Spinal cord (tissue), 10 donors: ENCODE results near the gene C1orf105. TPM values are rescaled to one million over a fixed set of nuclear protein-coding genes. Genes with fewer than 3 reads are reported as not detected.

Source experiments
- DNase-seq, 6 donors: peaks; one replicate each; pipeline versions ENCODE4 v3.0.0 to v3.0.0-alpha.2; 2013 to 2015; ENCODE audit warnings: low spot score in 6 of 6, low read depth in 4 of 6
- H3K27ac ChIP-seq: one replicate; pipeline ENCODE4 v1.5.1; 2013; ENCODE audit warnings: low read depth, low read length, control low read depth
- H3K27me3 ChIP-seq: one replicate; pipeline ENCODE4 v1.6.1; 2013; ENCODE audit warnings: low read length; ENCODE audit not compliant: control insufficient read depth, insufficient read depth
- H3K36me3 ChIP-seq: one replicate; pipeline ENCODE4 v1.6.1; 2013; ENCODE audit warnings: low read length; ENCODE audit not compliant: control insufficient read depth, insufficient read depth
- H3K4me1 ChIP-seq: one replicate; pipeline ENCODE4 v1.6.1; 2013; ENCODE audit warnings: low read length; ENCODE audit not compliant: control insufficient read depth, insufficient read depth
- H3K4me3 ChIP-seq: one replicate; pipeline ENCODE4 v1.5.1; 2013; ENCODE audit warnings: low read depth, low read length, control low read depth
- H3K9me3 ChIP-seq: one replicate; pipeline ENCODE4 v1.6.1; 2013; ENCODE audit warnings: low read length; ENCODE audit not compliant: control insufficient read depth, insufficient read depth
- WGBS: methylation state at CpG from one replicate; pipeline ENCODE4 v1.1.5; 2013; ENCODE audit warnings: missing lambda C conversion rate; ENCODE audit not compliant: insufficient coverage; 5-methylcytosine and 5-hydroxymethylcytosine counted together
- polyA plus RNA-seq, 2 donors: library from polyadenylated mRNA; unstranded; fragments of 120-200 nt; gene quantifications; one replicate each; pipeline ENCODE4 v1.2.1, GENCODE V29; 2013; ENCODE audit not compliant: insufficient read length in 2 of 2
- total RNA-seq, 2 donors: library from RNA; depleted of rRNA in 1 of 2; stranded (reverse); fragments of 120-200 nt in 1 of 2; fragments of >200 nt in 1 of 2; gene quantifications; one replicate each; pipeline versions ENCODE4 v1.2.3 to v1.2.4, GENCODE V29; 2013 to 2014
- donor health status: healthy.

Gene C1orf105
- total and polyA plus RNA-seq, 4 donors: not detected

DNA sequence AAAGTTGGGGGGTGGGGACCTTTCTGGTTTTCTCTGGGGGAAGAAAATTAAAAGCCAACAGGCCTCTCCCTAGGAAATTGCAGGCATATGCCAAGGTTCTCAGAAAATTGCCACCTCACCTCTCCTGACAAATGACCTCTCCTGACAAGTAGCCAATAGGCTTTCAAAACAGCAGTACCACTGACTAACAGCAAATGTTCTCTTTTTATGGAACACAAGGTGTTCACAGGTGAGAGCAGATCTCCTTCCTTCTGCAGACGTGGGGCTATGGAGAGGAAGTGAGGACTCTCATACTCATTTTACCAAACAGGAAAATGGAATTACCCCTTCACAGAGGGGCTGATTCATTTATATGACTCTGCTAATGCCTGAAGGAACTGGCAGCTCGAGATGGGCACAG lies 79.7 kb downstream of the C1orf105 start:
- no peak for DNase-seq
- Histone ChIP-seq H3K4me1 (peaks cover 4% of the 10 kb centered on the region), H3K9me3 (no peaks in the 10 kb centered on the region), H3K4me3 (no peak overlapping the region), H3K27me3 (no peaks in the 10 kb centered on the region), H3K27ac (no peak overlapping the region), H3K36me3 (no peaks in the 10 kb centered on the region)
- WGBS: 44% methylated on average over 1 of the region's 2 CpGs

- no peaks in the 10 kb centered on the region for H3K36me3 ChIP-seq
- H3K27me3 ChIP-seq: no peaks in the 10 kb centered on the region
- H3K27ac ChIP-seq: no peak overlapping the region
- no peaks in the 10 kb centered on the region for H3K4me1 ChIP-seq
- no peak overlapping the region for H3K4me3 ChIP-seq
- H3K9me3 ChIP-seq: no peaks in the 10 kb centered on the region
- no peak for DNase-seq
These were observed 87.3 kb downstream of the C1orf105 start for GRCh38 chr1:172507741-172508140.

DNA sequence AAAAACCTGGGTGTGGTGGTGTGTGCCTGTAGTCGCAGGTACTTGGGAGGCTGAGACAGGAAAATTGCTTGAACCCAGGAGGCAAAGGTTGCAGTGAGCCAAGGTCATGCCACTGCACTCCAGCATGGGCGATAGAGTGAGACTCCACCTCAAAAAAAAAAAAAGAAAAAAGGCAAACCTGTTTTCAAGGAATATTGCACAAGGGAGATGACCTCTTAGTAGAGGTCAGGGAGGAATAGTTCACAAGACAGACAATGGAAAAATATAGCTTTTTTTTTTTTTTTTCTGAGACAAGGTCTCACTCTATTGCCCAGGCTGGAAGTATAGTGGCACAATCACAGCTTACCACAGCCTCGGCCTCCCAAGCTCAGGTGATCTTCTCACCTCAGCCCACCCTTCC lies 90.0 kb downstream of the C1orf105 start:
- no CpG with 5 or more reads among the region's 3 CpGs for WGBS
- Histone ChIP-seq H3K36me3 (no peaks in the 10 kb centered on the region), H3K4me3 (no peak overlapping the region), H3K4me1 (no peaks in the 10 kb centered on the region), H3K9me3 (no peaks in the 10 kb centered on the region), H3K27me3 (no peaks in the 10 kb centered on the region), H3K27ac (no peak overlapping the region)
- no peak for DNase-seq

DNA sequence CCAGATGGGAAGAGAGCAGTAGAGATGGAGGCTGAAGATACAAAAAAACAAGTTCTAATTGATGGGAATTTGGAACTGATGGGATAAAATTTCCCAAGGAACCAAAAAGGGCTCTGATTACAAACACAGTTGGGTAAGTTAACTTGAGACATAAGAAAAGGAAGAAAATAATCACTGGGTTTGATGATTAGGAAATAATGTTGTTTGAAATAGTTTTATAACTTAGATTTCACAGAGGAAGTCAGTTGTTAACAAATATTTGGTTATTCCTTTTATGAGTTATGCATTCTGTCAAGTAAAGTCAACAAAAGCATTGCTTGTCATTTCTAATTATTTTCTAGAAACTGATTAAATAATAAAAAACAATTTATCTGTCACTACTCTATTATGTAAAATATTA lies 92.1 kb downstream of the C1orf105 start:
- Histone ChIP-seq H3K9me3 (no peaks in the 10 kb centered on the region), H3K4me3 (no peak overlapping the region), H3K27me3 (no peaks in the 10 kb centered on the region), H3K36me3 (no peaks in the 10 kb centered on the region), H3K27ac (no peak overlapping the region), H3K4me1 (no peaks in the 10 kb centered on the region)
- DNase-seq: no peak

DNA sequence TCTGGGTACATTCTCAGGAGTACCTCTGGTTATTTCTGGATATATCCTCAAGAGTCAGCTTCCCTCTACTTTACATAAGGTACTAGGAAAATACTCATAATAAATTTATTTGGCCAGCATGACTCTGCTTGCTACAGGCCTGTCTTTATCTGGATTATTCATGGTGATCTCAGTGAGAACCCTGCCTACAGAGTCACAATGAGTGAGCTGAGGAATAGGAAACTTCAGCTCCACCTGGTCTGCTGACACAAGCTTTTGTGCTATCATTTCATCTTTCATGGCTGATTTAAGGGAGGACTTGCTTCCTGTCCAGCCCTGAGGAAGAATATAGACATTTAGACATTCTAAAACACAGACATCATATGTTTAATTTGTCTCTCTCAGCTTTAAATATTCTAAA lies 93.0 kb downstream of the C1orf105 start:
- Histone ChIP-seq H3K4me3 (no peak overlapping the region), H3K9me3 (no peaks in the 10 kb centered on the region), H3K36me3 (no peaks in the 10 kb centered on the region), H3K27ac (no peak overlapping the region), H3K27me3 (no peaks in the 10 kb centered on the region), H3K4me1 (no peaks in the 10 kb centered on the region)
- DNase-seq: no peak

DNA sequence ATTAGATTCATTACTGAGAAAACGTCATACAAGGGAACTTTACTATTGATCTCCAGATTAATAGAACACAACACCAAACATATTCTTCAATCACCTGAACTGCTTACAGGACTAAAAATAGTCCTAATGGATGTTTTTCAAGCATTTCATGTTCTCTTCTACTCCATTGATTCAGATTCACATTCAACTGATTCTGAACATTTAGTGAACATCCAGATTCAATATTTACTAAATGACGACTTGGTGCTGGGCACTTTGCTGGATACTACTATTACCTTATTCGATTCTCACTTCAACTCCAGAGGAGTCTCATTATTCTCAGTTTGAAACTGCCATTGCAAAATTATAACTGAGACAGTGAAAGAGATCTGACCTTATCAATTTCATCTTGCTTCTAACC lies 93.6 kb downstream of the C1orf105 start:
- no peaks in the 10 kb centered on the region for H3K9me3 ChIP-seq
- H3K4me3 ChIP-seq: no peak overlapping the region
- WGBS: no CpG with 5 or more reads among the region's 3 CpGs
- no peaks in the 10 kb centered on the region for H3K27me3 ChIP-seq
- H3K27ac ChIP-seq: no peak overlapping the region
- DNase-seq: no peak
- H3K36me3 ChIP-seq: no peaks in the 10 kb centered on the region
- no peaks in the 10 kb centered on the region for H3K4me1 ChIP-seq

DNA sequence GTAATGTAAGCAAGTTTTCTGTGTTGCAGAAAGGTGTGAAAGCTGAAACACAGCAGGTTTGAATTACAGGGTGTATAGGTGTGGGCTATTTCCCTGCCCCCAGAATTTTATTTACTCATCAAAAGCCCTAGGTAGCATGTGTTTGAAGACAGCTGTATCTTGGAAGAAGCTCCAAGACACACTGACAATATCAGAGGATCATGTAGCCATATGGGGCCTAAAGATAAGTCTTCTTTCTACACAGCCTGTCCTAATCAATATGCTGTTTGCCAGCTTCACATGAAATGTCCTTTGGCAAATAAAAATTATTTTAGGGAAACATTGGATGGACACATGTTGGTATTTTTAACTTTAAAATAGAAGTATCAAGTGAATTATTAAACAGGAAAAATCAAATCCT lies 95.0 kb downstream of the C1orf105 start:
- no peak overlapping the region for H3K4me3 ChIP-seq
- no peaks in the 10 kb centered on the region for H3K9me3 ChIP-seq
- H3K27me3 ChIP-seq: no peaks in the 10 kb centered on the region
- H3K4me1 ChIP-seq: no peaks in the 10 kb centered on the region
- no peaks in the 10 kb centered on the region for H3K36me3 ChIP-seq
- DNase-seq: no peak
- H3K27ac ChIP-seq: no peak overlapping the region

- no peaks in the 10 kb centered on the region for H3K9me3 ChIP-seq
- H3K4me1 ChIP-seq: no peaks in the 10 kb centered on the region
- no peak for DNase-seq
These were observed 95.4 kb downstream of the C1orf105 start for GRCh38 chr1:172515927-172516326.

DNA sequence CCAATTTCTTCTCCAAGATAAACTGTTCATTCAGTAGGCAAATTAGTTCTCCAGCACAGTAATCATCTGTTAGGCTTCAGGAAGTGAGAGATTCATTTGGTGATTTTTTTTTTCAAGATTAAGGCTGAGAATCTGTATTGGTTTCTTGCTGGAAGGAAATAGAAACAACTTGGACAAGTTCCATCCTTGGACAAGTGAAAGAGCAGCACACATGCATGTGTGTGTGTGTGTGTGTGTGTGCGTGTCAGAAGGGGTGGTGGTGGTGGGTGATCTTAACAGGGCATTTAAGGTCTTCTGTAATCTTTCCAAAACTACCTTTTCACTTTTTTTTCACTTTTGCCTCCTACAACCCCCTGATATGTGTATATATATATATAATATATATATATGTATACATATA lies 96.6 kb downstream of the C1orf105 start:
- no peak for DNase-seq
- H3K27ac ChIP-seq: no peak overlapping the region
- no peak overlapping the region for H3K4me3 ChIP-seq
- H3K4me1 ChIP-seq: no peaks in the 10 kb centered on the region
- no peaks in the 10 kb centered on the region for H3K9me3 ChIP-seq
- H3K27me3 ChIP-seq: no peaks in the 10 kb centered on the region
- no peaks in the 10 kb centered on the region for H3K36me3 ChIP-seq
- no CpG with 5 or more reads among the region's 1 CpG for whole genome bisulfite sequencing

More at GRCh38 chr1:172515927-172516326, 95.4 kb downstream of the C1orf105 start:
- no CpG with 5 or more reads among the region's 1 CpG for WGBS
- H3K27me3 ChIP-seq: no peaks in the 10 kb centered on the region
- no peaks in the 10 kb centered on the region for H3K36me3 ChIP-seq
- H3K4me3 ChIP-seq: no peak overlapping the region
- H3K27ac ChIP-seq: no peak overlapping the region

DNA sequence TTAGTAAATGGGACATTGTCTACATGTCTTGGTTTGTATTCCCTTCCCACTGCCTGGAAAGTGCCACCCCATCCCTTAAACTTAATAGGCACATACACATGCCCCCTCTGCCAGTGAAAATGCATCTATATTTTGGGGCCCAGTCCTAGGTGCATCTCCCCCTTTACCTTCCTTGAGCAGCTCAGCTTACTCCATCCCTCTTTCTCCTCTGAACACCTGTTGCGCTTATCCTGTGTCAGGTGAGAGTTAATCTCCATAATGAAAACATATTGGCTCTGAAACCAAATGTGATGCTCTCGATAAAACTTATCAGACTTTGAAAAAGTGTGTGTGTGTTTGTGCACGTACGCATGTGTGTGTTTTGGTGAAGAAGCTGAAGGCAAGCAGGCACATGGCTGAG lies 97.1 kb downstream of the C1orf105 start:
- H3K4me1 ChIP-seq: no peaks in the 10 kb centered on the region
- DNase-seq: no peak
- H3K27ac ChIP-seq: no peak overlapping the region
- H3K36me3 ChIP-seq: no peaks in the 10 kb centered on the region
- H3K9me3 ChIP-seq: no peaks in the 10 kb centered on the region
- 97% methylated on average over 3 of the region's 4 CpGs for WGBS
- H3K27me3 ChIP-seq: no peaks in the 10 kb centered on the region
- H3K4me3 ChIP-seq: no peak overlapping the region
